IgD-negative memory B cell (primary cell): ENCODE measurements around the gene CDH12. TPM values are rescaled to one million over a fixed set of nuclear protein-coding genes. Genes with fewer than 3 reads are reported as not detected.
A peak's percentile ranks its signal among the peaks of the same experiment; 100 is the strongest.
"Not testable (repeated sequence)": the region's sequence is repeated elsewhere in the genome, so short reads cannot be mapped to it uniquely, and the experiment has no call there.

Experiments used
- H3K27ac Mint-ChIP-seq, 3 donors: one replicate each; pipeline ENCODE4 v1.8.0; 2020 to 2022; ENCODE audit warnings: mild to moderate bottlenecking in 3 of 3, mixed read lengths in 3 of 3, moderate library complexity in 1 of 3
- H3K27me3 Mint-ChIP-seq: one replicate; pipeline ENCODE4 v1.8.0; 2021; ENCODE audit warnings: mixed read lengths
- H3K36me3 Mint-ChIP-seq: one replicate; pipeline ENCODE4 v1.8.0; 2020; ENCODE audit warnings: mild to moderate bottlenecking, mixed read lengths
- H3K4me1 Mint-ChIP-seq, 3 donors: one replicate each; pipeline ENCODE4 v1.8.0; 2020 to 2022; ENCODE audit warnings: mixed read lengths in 3 of 3, mild to moderate bottlenecking in 1 of 3
- H3K4me3 Mint-ChIP-seq, 4 donors: one replicate each; pipeline ENCODE4 v1.8.0; 2020 to 2022; ENCODE audit warnings: mild to moderate bottlenecking in 4 of 4, mixed read lengths in 4 of 4, moderate library complexity in 3 of 4
- H3K9me3 Mint-ChIP-seq, 3 donors: one replicate each; pipeline ENCODE4 v1.8.0; 2020 to 2021; ENCODE audit warnings: mixed read lengths in 3 of 3, mild to moderate bottlenecking in 1 of 3
- polyA plus RNA-seq: library from polyadenylated mRNA; unstranded; fragments of 300-500 nt; fragmentation: Illumina TruSeq; gene quantifications from one replicate; pipeline ENCODE4 v1.2.3, GENCODE V29; 2021

The CDH12 gene
- polyA plus RNA-seq, 1 donor from 2014 or later, result not detected

GRCh38 chr5:22249209-22249729 is 603.9 kb downstream of the CDH12 start:
- Mint-ChIP-seq H3K9me3 (peaks cover 0 to 2% (median 2%) of the 10 kb centered on the region in 3 donors), H3K4me3 (no peak overlapping the region), H3K4me1 (no peaks in the 10 kb centered on the region), H3K27me3 (no peaks in the 10 kb centered on the region), H3K36me3 (no peaks in the 10 kb centered on the region), H3K27ac (no peak overlapping the region)

GRCh38 chr5:22245770-22246169 is 607.4 kb downstream of the CDH12 start:
- Mint-ChIP-seq H3K27ac (no peak overlapping the region), H3K9me3 (peaks cover 0 to 3% (median 3%) of the 10 kb centered on the region in 3 donors), H3K4me3 (no peak overlapping the region), H3K4me1 (no peaks in the 10 kb centered on the region), H3K36me3 (no peaks in the 10 kb centered on the region), H3K27me3 (no peaks in the 10 kb centered on the region)

GRCh38 chr5:22242532-22242931 is 610.6 kb downstream of the CDH12 start:
- no peaks in the 10 kb centered on the region for H3K27me3 Mint-ChIP-seq
- H3K9me3 Mint-ChIP-seq, result peaks cover 0 to 2% (median 1%) of the 10 kb centered on the region in 3 donors
- no peaks in the 10 kb centered on the region for H3K36me3 Mint-ChIP-seq
- no peak overlapping the region for H3K27ac Mint-ChIP-seq
- H3K4me3 Mint-ChIP-seq, result no peak overlapping the region
- H3K4me1 Mint-ChIP-seq, result no peaks in the 10 kb centered on the region

- H3K9me3 Mint-ChIP-seq, result peaks cover 0 to 2% (median 0%) of the 10 kb centered on the region in 3 donors
- no peaks in the 10 kb centered on the region for H3K4me1 Mint-ChIP-seq
- H3K4me3 Mint-ChIP-seq, result no peak overlapping the region
- H3K36me3 Mint-ChIP-seq, result no peaks in the 10 kb centered on the region
- H3K27me3 Mint-ChIP-seq, result no peaks in the 10 kb centered on the region
- peak overlapping the region in 1 of 3 donors; percentile 69 for H3K27ac Mint-ChIP-seq
These were observed 615.1 kb downstream of the CDH12 start for GRCh38 chr5:22238047-22238446.

- no peak overlapping the region for H3K27ac Mint-ChIP-seq
- no peaks in the 10 kb centered on the region for H3K27me3 Mint-ChIP-seq
- no peak overlapping the region for H3K4me3 Mint-ChIP-seq
- no peaks in the 10 kb centered on the region for H3K4me1 Mint-ChIP-seq
- H3K9me3 Mint-ChIP-seq, result peaks cover 0 to 6% (median 0%) of the 10 kb centered on the region in 3 donors
- H3K36me3 Mint-ChIP-seq, result no peaks in the 10 kb centered on the region
These were observed 626.7 kb downstream of the CDH12 start for GRCh38 chr5:22226423-22226822.

GRCh38 chr5:22223079-22223478 is 630.1 kb downstream of the CDH12 start:
- H3K27me3 Mint-ChIP-seq, result no peaks in the 10 kb centered on the region
- no peak overlapping the region for H3K4me3 Mint-ChIP-seq
- no peaks in the 10 kb centered on the region for H3K4me1 Mint-ChIP-seq
- no peaks in the 10 kb centered on the region for H3K36me3 Mint-ChIP-seq
- no peak overlapping the region for H3K27ac Mint-ChIP-seq
- peaks cover 0 to 6% (median 0%) of the 10 kb centered on the region in 3 donors for H3K9me3 Mint-ChIP-seq

GRCh38 chr5:22213703-22214495 is 639.2 kb downstream of the CDH12 start:
- not testable (repeated sequence) for H3K4me1 Mint-ChIP-seq, H3K27ac Mint-ChIP-seq, H3K27me3 Mint-ChIP-seq, H3K4me3 Mint-ChIP-seq, H3K9me3 Mint-ChIP-seq, H3K36me3 Mint-ChIP-seq

GRCh38 chr5:22212254-22212991 is 640.7 kb downstream of the CDH12 start:
- H3K27me3 Mint-ChIP-seq, H3K4me3 Mint-ChIP-seq, H3K27ac Mint-ChIP-seq, H3K4me1 Mint-ChIP-seq, H3K36me3 Mint-ChIP-seq, H3K9me3 Mint-ChIP-seq: not testable (repeated sequence)

GRCh38 chr5:22208463-22208862 is 644.7 kb downstream of the CDH12 start:
- H3K9me3 Mint-ChIP-seq, H3K36me3 Mint-ChIP-seq, H3K27me3 Mint-ChIP-seq, H3K4me1 Mint-ChIP-seq, H3K27ac Mint-ChIP-seq, H3K4me3 Mint-ChIP-seq: not testable (repeated sequence)

- H3K27me3 Mint-ChIP-seq, H3K4me1 Mint-ChIP-seq, H3K9me3 Mint-ChIP-seq, H3K4me3 Mint-ChIP-seq, H3K27ac Mint-ChIP-seq, H3K36me3 Mint-ChIP-seq: not testable (repeated sequence)
These were observed 664.5 kb downstream of the CDH12 start for GRCh38 chr5:22188651-22189050.

- not testable (repeated sequence) for H3K27me3 Mint-ChIP-seq, H3K9me3 Mint-ChIP-seq, H3K4me3 Mint-ChIP-seq, H3K36me3 Mint-ChIP-seq, H3K27ac Mint-ChIP-seq, H3K4me1 Mint-ChIP-seq
These were observed 665.4 kb downstream of the CDH12 start for GRCh38 chr5:22187632-22188228.

- H3K27me3 Mint-ChIP-seq, H3K4me3 Mint-ChIP-seq, H3K4me1 Mint-ChIP-seq, H3K9me3 Mint-ChIP-seq, H3K36me3 Mint-ChIP-seq: not testable (repeated sequence)
- H3K27ac Mint-ChIP-seq, result peak overlapping the region in 1 of 3 donors; percentile 20
These were observed 683.9 kb downstream of the CDH12 start for GRCh38 chr5:22169226-22169625.

GRCh38 chr5:22168704-22169103 is 684.4 kb downstream of the CDH12 start:
- H3K9me3 Mint-ChIP-seq, H3K4me1 Mint-ChIP-seq, H3K4me3 Mint-ChIP-seq: not testable (repeated sequence)

GRCh38 chr5:22165931-22166330 is 687.2 kb downstream of the CDH12 start:
- not testable (repeated sequence) for H3K36me3 Mint-ChIP-seq, H3K4me3 Mint-ChIP-seq, H3K4me1 Mint-ChIP-seq, H3K9me3 Mint-ChIP-seq, H3K27ac Mint-ChIP-seq, H3K27me3 Mint-ChIP-seq

More at GRCh38 chr5:22168704-22169103, 684.4 kb downstream of the CDH12 start:
- not testable (repeated sequence) for H3K36me3 Mint-ChIP-seq, H3K27me3 Mint-ChIP-seq
- peak overlapping the region in 1 of 3 donors; percentile 20 for H3K27ac Mint-ChIP-seq

- H3K36me3 Mint-ChIP-seq, H3K27me3 Mint-ChIP-seq, H3K9me3 Mint-ChIP-seq, H3K4me1 Mint-ChIP-seq, H3K4me3 Mint-ChIP-seq: not testable (repeated sequence)
- peak overlapping the region in 1 of 3 donors; percentile 43 for H3K27ac Mint-ChIP-seq
These were observed 688.0 kb downstream of the CDH12 start for GRCh38 chr5:22164910-22165748.
